ENCODE data around the gene CNPY3. TPM values are rescaled to one million over a fixed set of nuclear protein-coding genes. Genes with fewer than 3 reads are reported as not detected.

CNPY3 gene
- total RNA-seq, 1 experiment from 2014 or later, result 56.0 TPM

DNA sequence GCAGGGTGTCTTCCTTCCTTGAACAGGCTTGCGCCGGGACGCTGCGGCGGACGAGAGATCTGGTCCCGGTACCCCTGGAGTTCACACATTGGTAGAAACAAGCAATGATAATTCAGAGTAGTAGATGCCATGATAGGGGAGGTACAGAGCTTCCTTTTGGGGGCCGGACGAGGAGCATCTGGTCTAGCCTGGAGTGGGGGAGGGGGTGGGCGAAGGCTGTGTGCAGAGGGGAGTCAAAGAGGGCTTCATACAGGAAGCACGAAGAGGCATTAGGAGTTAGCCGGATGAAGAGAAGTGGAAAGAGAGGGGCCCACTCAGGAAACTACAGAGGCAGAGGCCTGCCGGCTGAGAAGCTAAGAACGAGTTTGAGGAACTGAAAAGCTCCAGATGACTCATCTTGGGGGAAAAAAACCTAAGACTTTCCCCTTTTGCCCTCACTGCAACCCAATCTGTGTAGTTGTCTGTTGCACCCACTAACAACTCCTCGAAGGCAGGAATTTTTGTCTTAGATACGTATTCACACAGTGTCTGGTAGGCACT, 611 bp downstream of the CNPY3 start:
- no CpG with 5 or more reads among the region's 16 CpGs for WGBS (ENCODE audit: extremely low coverage, insufficient read length, low lambda C conversion rate)
- no peaks in the 10 kb centered on the region for H3K27me3 Mint-ChIP-seq (ENCODE audit: low read depth)

More for the DNA sequence above, 611 bp downstream of the CNPY3 start:
- peak overlapping the region; percentile 95 to 97 for H3K4me3 Mint-ChIP-seq
- Histone ChIP-seq H2AFZ (ENCODE audit: low read length) (no peak overlapping the region), H4K20me1 (ENCODE audit: control insufficient read depth, insufficient read depth, insufficient read length) (no peaks in the 10 kb centered on the region), H3K9ac (ENCODE audit: extremely low read depth, insufficient read length, low read length) (peak overlapping the region; percentile 87), H2BK12ac (ENCODE audit: insufficient read length, low read depth, low read length) (no peak overlapping the region), H2AK5ac (ENCODE audit: insufficient read length, low read length) (no peak overlapping the region), H3T11ph (ENCODE audit: low read length) (no peak overlapping the region), H3K4me2 (ENCODE audit: insufficient read depth, insufficient read length, low read length) (peak overlapping the region; percentile 96), H4K5ac (ENCODE audit: insufficient read length, low read depth, low read length) (no peak overlapping the region), H3K9me3 (ENCODE audit: control insufficient read depth, low read depth, low read length) (no peaks in the 10 kb centered on the region), H2BK120ac (ENCODE audit: low read depth, low read length, poor library complexity, severe bottlenecking) (no peak overlapping the region), H3K27me3 (ENCODE audit: insufficient read depth, low read length) (no peaks in the 10 kb centered on the region), H2BK15ac (ENCODE audit: low read depth, low read length) (no peak overlapping the region), H3K79me1 (ENCODE audit: insufficient read depth, low read depth, low read length, poor library complexity, severe bottlenecking) (no peaks in the 10 kb centered on the region), H3K18ac (ENCODE audit: insufficient read length, low read depth, low read length) (peak overlapping the region; percentile 65), H3K23ac (ENCODE audit: insufficient read length, low read depth, low read length) (no peak overlapping the region), H2BK5ac (ENCODE audit: insufficient read length, low read length) (no peak overlapping the region), H4K91ac (ENCODE audit: insufficient read length, low read depth, low read length) (no peak overlapping the region), H3K14ac (ENCODE audit: insufficient read depth, low read length) (peak overlapping the region; percentile 59), H3K4me1 (ENCODE audit: insufficient read depth, low read length) (no peaks in the 10 kb centered on the region; the same call in 1 of the 2 replicates), H3K56ac (ENCODE audit: insufficient read length, low read depth, low read length) (no peak overlapping the region), H4K8ac (replicated peaks; ENCODE audit: insufficient read length, low read depth, low read length) (no peak overlapping the region), H3K27ac (ENCODE audit: insufficient read length, low read depth, low read length) (peak overlapping the region; percentile 81), H2BK20ac (ENCODE audit: low read depth, low read length, poor library complexity, severe bottlenecking) (no peak overlapping the region), H3K79me2 (ENCODE audit: insufficient read depth, low read length) (no peaks in the 10 kb centered on the region; the same call in 1 of the 2 replicates), H3K23me2 (ENCODE audit: insufficient read length, low read depth, low read length, poor library complexity, severe bottlenecking) (peaks cover 18% of the 10 kb centered on the region), H3K4ac (ENCODE audit: low read depth, low read length) (no peak overlapping the region)
- DNase-seq, result no peak
- H3K27ac Mint-ChIP-seq, result peak overlapping the region; percentile 97 to 99 (median 99)
- H3K36me3 Mint-ChIP-seq (ENCODE audit: insufficient read depth in 1 of 3, low read depth in 3 of 3), result peaks cover 13 to 40% (median 29%) of the 10 kb centered on the region in 3 experiments; a peak in 6 of 7 replicates
- peaks cover 24 to 29% of the 10 kb centered on the region in 2 experiments for H3K4me1 Mint-ChIP-seq
- no peaks in the 10 kb centered on the region for H3K9me3 Mint-ChIP-seq
- TF ChIP-seq, protein P1, sequence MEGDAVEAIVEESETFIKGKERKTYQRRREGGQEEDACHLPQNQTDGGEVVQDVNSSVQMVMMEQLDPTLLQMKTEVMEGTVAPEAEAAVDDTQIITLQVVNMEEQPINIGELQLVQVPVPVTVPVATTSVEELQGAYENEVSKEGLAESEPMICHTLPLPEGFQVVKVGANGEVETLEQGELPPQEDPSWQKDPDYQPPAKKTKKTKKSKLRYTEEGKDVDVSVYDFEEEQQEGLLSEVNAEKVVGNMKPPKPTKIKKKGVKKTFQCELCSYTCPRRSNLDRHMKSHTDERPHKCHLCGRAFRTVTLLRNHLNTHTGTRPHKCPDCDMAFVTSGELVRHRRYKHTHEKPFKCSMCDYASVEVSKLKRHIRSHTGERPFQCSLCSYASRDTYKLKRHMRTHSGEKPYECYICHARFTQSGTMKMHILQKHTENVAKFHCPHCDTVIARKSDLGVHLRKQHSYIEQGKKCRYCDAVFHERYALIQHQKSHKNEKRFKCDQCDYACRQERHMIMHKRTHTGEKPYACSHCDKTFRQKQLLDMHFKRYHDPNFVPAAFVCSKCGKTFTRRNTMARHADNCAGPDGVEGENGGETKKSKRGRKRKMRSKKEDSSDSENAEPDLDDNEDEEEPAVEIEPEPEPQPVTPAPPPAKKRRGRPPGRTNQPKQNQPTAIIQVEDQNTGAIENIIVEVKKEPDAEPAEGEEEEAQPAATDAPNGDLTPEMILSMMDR (conservative IDR thresholded peaks at IDR 0.05), result no peak

Measured in H9 (cell line).